Measurements from ENCODE around the gene NUDT4. TPM values are rescaled to one million over a fixed set of nuclear protein-coding genes. Genes with fewer than 3 reads are reported as not detected.

Gene NUDT4
- total and polyA plus RNA-seq, 2 of the 13 experiments (the other 11 are each of a cell fraction or from before 2014, with no cell fraction given): 37.3 to 70.1 TPM

- TF ChIP-seq IKZF4 (CRISPR knock-in tag; IDR thresholded peaks at IDR 0.05; ENCODE audit: borderline replicate concordance, low read depth, not compliant biosample characterization) (peak; percentile 59), THAP9 (CRISPR knock-in tag; IDR thresholded peaks at IDR 0.05; ENCODE audit: borderline replicate concordance) (no peak), ZNF263 (CRISPR knock-in tag; IDR thresholded peaks at IDR 0.05) (no peak), NAIF1 (CRISPR knock-in tag; IDR thresholded peaks at IDR 0.05; ENCODE audit: borderline replicate concordance) (no peak), SETDB1 (CRISPR knock-in tag; IDR thresholded peaks at IDR 0.05; ENCODE audit: borderline replicate concordance) (no peak), TAF1 (CRISPR knock-in tag; IDR thresholded peaks at IDR 0.05) (peak; percentile 88), NFE2L1 (CRISPR knock-in tag; IDR thresholded peaks at IDR 0.05; ENCODE audit: borderline replicate concordance) (no peak), IRF9 (CRISPR knock-in tag; IDR thresholded peaks at IDR 0.05; ENCODE audit: borderline replicate concordance) (no peak), SIN3B (IDR thresholded peaks at IDR 0.05; ENCODE audit: low read length) (no peak), ZNF580 (CRISPR knock-in tag; IDR thresholded peaks at IDR 0.05; ENCODE audit: borderline replicate concordance, low read depth) (peak; percentile 67; the same call in 1 of the 2 replicates), ARID5B (CRISPR knock-in tag; IDR thresholded peaks at IDR 0.05) (peak; percentile 42), MAX (IDR thresholded peaks at IDR 0.05) (peak; percentile 72; the same call in 1 of the 2 replicates), HMGXB4 (CRISPR knock-in tag; IDR thresholded peaks at IDR 0.05; ENCODE audit: borderline replicate concordance in 1 of 2, low read depth in 1 of 2) (peak in 1 of 2 experiments; percentile 21; a peak in 1 of 4 replicates), HIVEP1 (CRISPR knock-in tag; IDR thresholded peaks at IDR 0.05) (no peak), HDAC2 (CRISPR knock-in tag; IDR thresholded peaks at IDR 0.05) (peak; percentile 21; the same call in 1 of the 2 replicates)
Observed at GRCh38 chr12:93377252-93378195, at the start of gene NUDT4 (continued).

Data from HepG2 (cell line).